ENCODE measurements around the gene AKIRIN2. TPM values are rescaled to one million over a fixed set of nuclear protein-coding genes. Genes with fewer than 3 reads are reported as not detected.

Gene AKIRIN2
- total and polyA plus RNA-seq, 2 donors (not counting 3 experiments of a cell fraction or from before 2014, with no cell fraction given) = 19.0 to 46.4 TPM

DNA sequence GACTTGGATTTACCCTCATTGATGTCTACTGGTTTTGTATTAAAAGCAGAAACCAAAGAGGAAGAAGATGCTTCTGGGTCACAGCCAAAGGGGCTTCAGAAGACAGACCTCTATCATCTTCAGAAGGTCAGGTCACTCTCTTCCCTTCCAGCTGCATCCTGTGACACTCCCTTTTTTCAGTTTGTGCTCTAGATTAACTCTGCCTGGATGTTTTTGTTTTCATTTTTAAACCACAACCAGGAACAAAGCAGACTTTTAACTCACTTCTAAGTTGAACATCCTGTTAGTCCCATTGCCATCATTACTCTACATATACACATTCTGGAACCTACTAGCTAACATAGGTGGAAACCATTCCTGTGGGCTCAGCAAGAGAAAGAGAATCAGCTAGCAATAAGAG, 45.2 kb downstream of the AKIRIN2 start:
- ChIA-PET CTCF (interaction anchor here (1.1 to 1.8 kb wide), 3 partner anchors 9 to 16 kb away, joined by 3 to 6 read pairs (median 4); no protein-coding TSS in a partner anchor), POLR2A (no interaction called here)
- Histone ChIP-seq H3K36me3 (ENCODE audit: control insufficient read depth in 2 of 2, extremely low read depth in 1 of 2, insufficient read depth in 2 of 2, low read length in 2 of 2) (no peaks in the 10 kb centered on the region), H3K9ac (replicated peaks; ENCODE audit: extremely low read depth, insufficient read depth, low read length) (no peak overlapping the region), H2AFZ (ENCODE audit: low read depth, low read length) (no peak overlapping the region), H3K27ac (ENCODE audit: insufficient read depth, low read depth, low read length) (no peak overlapping the region), H3K27me3 (ENCODE audit: control insufficient read depth in 2 of 2, insufficient read depth in 2 of 2, low read length in 2 of 2) (no peaks in the 10 kb centered on the region), H3K9me3 (replicated peaks; ENCODE audit: control insufficient read depth, insufficient read depth, low read length) (no peaks in the 10 kb centered on the region), H3K4me2 (ENCODE audit: insufficient read depth, low read length) (no peak overlapping the region), H3K4me1 (ENCODE audit: control insufficient read depth, extremely low read depth, insufficient read depth, low read length) (peaks cover 10% of the 10 kb centered on the region), H4K20me1 (replicated peaks; ENCODE audit: control insufficient read depth, extremely low read depth, insufficient read depth, low read length) (no peaks in the 10 kb centered on the region), H3K79me2 (ENCODE audit: control insufficient read depth, insufficient read depth, low read length) (no peaks in the 10 kb centered on the region), H3K4me3 (replicated peaks in 1 of 3; ENCODE audit: insufficient read depth in 1 of 3, low read depth in 1 of 3, low read length in 3 of 3) (no peak overlapping the region), H3K9me1 (replicated peaks; ENCODE audit: control insufficient read depth, extremely low read depth, insufficient read depth, low read length) (no peaks in the 10 kb centered on the region)
- BruUV-seq (replicated peaks) = no TSS peak
- no peak for TF ChIP-seq POLR2A (IDR thresholded peaks at IDR 0.05; ENCODE audit: low read depth, low read length)
- DNase-seq (ENCODE audit: low read depth, low spot score) (peak; percentile 44), FAIRE-seq (no peak)
- intact Hi-C loops (cut with micrococcal nuclease) (no loop called here), dilution Hi-C loops (cut with MboI; ENCODE audit: extremely low pct_ligation_motif_present, low sequenced_read_pairs) (no loop called here)

DNA sequence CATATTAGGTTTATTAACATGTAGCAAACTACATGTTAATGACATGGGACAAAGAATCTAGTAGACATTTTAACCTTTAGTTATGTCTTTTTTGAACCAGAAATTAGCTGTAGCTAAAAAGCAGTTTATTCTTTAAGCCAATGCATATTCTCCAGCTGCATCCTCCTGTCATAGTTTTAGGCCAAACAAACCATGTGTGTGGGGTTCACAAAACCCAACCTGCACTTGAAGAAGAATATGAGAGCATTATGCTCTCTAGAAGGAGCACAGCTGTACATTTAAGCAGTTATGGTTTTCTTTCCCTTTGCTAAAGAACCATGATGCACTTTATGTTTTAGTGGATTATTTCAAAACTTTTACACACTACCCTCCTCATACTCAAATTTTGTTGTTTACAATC, 46.2 kb downstream of the AKIRIN2 start:
- dilution Hi-C loops (cut with MboI; ENCODE audit: extremely low pct_ligation_motif_present, low sequenced_read_pairs) (no loop called here), intact Hi-C loops (cut with micrococcal nuclease) (no loop called here)
- no peak overlapping the region for H3K4me3 ChIP-seq (replicated peaks in 1 of 3; ENCODE audit: insufficient read depth in 1 of 3, low read depth in 1 of 3, low read length in 3 of 3)
- no peak overlapping the region for H2AFZ ChIP-seq (ENCODE audit: low read depth, low read length)
- FAIRE-seq (no peak), DNase-seq (ENCODE audit: low read depth, low spot score) (no peak)
- ChIA-PET POLR2A (no interaction called here), CTCF (interaction anchor here (1.6 to 1.8 kb wide), 2 partner anchors 8 to 13 kb away, joined by 4 to 6 read pairs; no protein-coding TSS in a partner anchor)
- no peak overlapping the region for H3K4me2 ChIP-seq (ENCODE audit: insufficient read depth, low read length)
- no peak overlapping the region for H3K27ac ChIP-seq (ENCODE audit: insufficient read depth, low read depth, low read length)
- H3K9me3 ChIP-seq (replicated peaks; ENCODE audit: control insufficient read depth, insufficient read depth, low read length) = no peaks in the 10 kb centered on the region
- no peaks in the 10 kb centered on the region for H3K27me3 ChIP-seq (ENCODE audit: control insufficient read depth in 2 of 2, insufficient read depth in 2 of 2, low read length in 2 of 2)
- BruUV-seq (replicated peaks) = no TSS peak
- H3K9me1 ChIP-seq (replicated peaks; ENCODE audit: control insufficient read depth, extremely low read depth, insufficient read depth, low read length) = no peaks in the 10 kb centered on the region
- H3K4me1 ChIP-seq (ENCODE audit: control insufficient read depth, extremely low read depth, insufficient read depth, low read length) = peaks cover 10% of the 10 kb centered on the region
- H3K36me3 ChIP-seq (ENCODE audit: control insufficient read depth in 2 of 2, extremely low read depth in 1 of 2, insufficient read depth in 2 of 2, low read length in 2 of 2) = no peaks in the 10 kb centered on the region
- H3K9ac ChIP-seq (replicated peaks; ENCODE audit: extremely low read depth, insufficient read depth, low read length) = no peak overlapping the region
- H3K79me2 ChIP-seq (ENCODE audit: control insufficient read depth, insufficient read depth, low read length) = no peaks in the 10 kb centered on the region
- H4K20me1 ChIP-seq (replicated peaks; ENCODE audit: control insufficient read depth, extremely low read depth, insufficient read depth, low read length) = no peaks in the 10 kb centered on the region
- TF ChIP-seq GATA2 (IDR thresholded peaks at IDR 0.05; ENCODE audit: insufficient read depth, insufficient read length, low read depth, low read length) (no peak), FOS (IDR thresholded peaks at IDR 0.05; ENCODE audit: borderline replicate concordance, insufficient read depth, low read length) (no peak), POLR2AphosphoS5 (IDR thresholded peaks at IDR 0.05; ENCODE audit: insufficient read depth, low read depth, low read length) (no peak), MYC (IDR thresholded peaks at IDR 0.05; ENCODE audit: low read depth, low read length) (no peak), POLR2A (IDR thresholded peaks at IDR 0.05; ENCODE audit: low read depth, low read length) (no peak)
- TF ChIP-seq, protein P1, sequence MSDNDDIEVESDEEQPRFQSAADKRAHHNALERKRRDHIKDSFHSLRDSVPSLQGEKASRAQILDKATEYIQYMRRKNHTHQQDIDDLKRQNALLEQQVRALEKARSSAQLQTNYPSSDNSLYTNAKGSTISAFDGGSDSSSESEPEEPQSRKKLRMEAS (IDR thresholded peaks at IDR 0.05; ENCODE audit: insufficient read depth, insufficient read length) = no peak
- TF ChIP-seq, protein P2, sequence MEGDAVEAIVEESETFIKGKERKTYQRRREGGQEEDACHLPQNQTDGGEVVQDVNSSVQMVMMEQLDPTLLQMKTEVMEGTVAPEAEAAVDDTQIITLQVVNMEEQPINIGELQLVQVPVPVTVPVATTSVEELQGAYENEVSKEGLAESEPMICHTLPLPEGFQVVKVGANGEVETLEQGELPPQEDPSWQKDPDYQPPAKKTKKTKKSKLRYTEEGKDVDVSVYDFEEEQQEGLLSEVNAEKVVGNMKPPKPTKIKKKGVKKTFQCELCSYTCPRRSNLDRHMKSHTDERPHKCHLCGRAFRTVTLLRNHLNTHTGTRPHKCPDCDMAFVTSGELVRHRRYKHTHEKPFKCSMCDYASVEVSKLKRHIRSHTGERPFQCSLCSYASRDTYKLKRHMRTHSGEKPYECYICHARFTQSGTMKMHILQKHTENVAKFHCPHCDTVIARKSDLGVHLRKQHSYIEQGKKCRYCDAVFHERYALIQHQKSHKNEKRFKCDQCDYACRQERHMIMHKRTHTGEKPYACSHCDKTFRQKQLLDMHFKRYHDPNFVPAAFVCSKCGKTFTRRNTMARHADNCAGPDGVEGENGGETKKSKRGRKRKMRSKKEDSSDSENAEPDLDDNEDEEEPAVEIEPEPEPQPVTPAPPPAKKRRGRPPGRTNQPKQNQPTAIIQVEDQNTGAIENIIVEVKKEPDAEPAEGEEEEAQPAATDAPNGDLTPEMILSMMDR (IDR thresholded peaks at IDR 0.05; ENCODE audit: extremely low read depth in 1 of 2, insufficient read depth in 1 of 2, low read depth in 1 of 2, low read length in 2 of 2) = no peak

All from endothelial cell of umbilical vein (primary cell).